CD4-positive, alpha-beta T cell treated with Interleukin-2 at 100 ng/mL for 4 hours (primary cell): Measurements from ENCODE around the gene NEGR1.

ENCODE experiments used
- DNase-seq: peaks from one replicate; pipeline ENCODE4 v3.0.0-alpha.2; 2020; ENCODE audit warnings: low spot score

Gene NEGR1

GRCh38 chr1:72230746-72231145 lies 51.6 kb downstream of the NEGR1 start:
- no peak for DNase-seq

GRCh38 chr1:72229893-72230292 lies 52.4 kb downstream of the NEGR1 start:
- DNase-seq, result no peak

- no peak for DNase-seq
Observed at GRCh38 chr1:72227667-72228066, 54.7 kb downstream of the NEGR1 start.

GRCh38 chr1:72224506-72224905 lies 57.8 kb downstream of the NEGR1 start:
- no peak for DNase-seq

GRCh38 chr1:72221811-72222210 lies 60.5 kb downstream of the NEGR1 start:
- DNase-seq, result no peak

GRCh38 chr1:72218141-72218739 lies 64.1 kb downstream of the NEGR1 start:
- DNase-seq, result no peak

GRCh38 chr1:72207059-72207458 lies 75.3 kb downstream of the NEGR1 start:
- DNase-seq, result no peak

- DNase-seq, result no peak
Observed at GRCh38 chr1:72202761-72203160, 79.6 kb downstream of the NEGR1 start.

GRCh38 chr1:72197786-72198185 lies 84.6 kb downstream of the NEGR1 start:
- DNase-seq, result no peak

- no peak for DNase-seq
Observed at GRCh38 chr1:72186733-72187307, 95.5 kb downstream of the NEGR1 start.

- DNase-seq, result no peak
Observed at GRCh38 chr1:72184099-72184701, 98.1 kb downstream of the NEGR1 start.

GRCh38 chr1:72182859-72183258 lies 99.5 kb downstream of the NEGR1 start:
- no peak for DNase-seq

GRCh38 chr1:72178266-72178665 lies 104.1 kb downstream of the NEGR1 start:
- DNase-seq, result no peak

GRCh38 chr1:72177711-72178110 lies 104.6 kb downstream of the NEGR1 start:
- no peak for DNase-seq

GRCh38 chr1:72170246-72170645 lies 112.1 kb downstream of the NEGR1 start:
- DNase-seq, result no peak

- no peak for DNase-seq
Observed at GRCh38 chr1:72166426-72166825, 115.9 kb downstream of the NEGR1 start.

- no peak for DNase-seq
Observed at GRCh38 chr1:72150508-72150907, 131.8 kb downstream of the NEGR1 start.

- no peak for DNase-seq
Observed at GRCh38 chr1:72141875-72142274, 140.5 kb downstream of the NEGR1 start.

GRCh38 chr1:72140222-72140621 lies 142.1 kb downstream of the NEGR1 start:
- no peak for DNase-seq

GRCh38 chr1:72137656-72138055 lies 144.7 kb downstream of the NEGR1 start:
- DNase-seq, result no peak

- DNase-seq, result no peak
Observed at GRCh38 chr1:72129869-72130268, 152.5 kb downstream of the NEGR1 start.

- no peak for DNase-seq
Observed at GRCh38 chr1:72122099-72122880, 160.0 kb downstream of the NEGR1 start.

GRCh38 chr1:72119491-72119890 lies 162.8 kb downstream of the NEGR1 start:
- DNase-seq, result no peak
